Effector CD8-positive, alpha-beta T cell (primary cell): Measurements from ENCODE around the gene MYLK.

Experiments
- DNase-seq: peaks from one replicate; lab custom pipeline; 2025; lab: John Stamatoyannopoulos, UW

MYLK gene

GRCh38 chr3:123773681-123774431 is 110.3 kb downstream of the MYLK start:
- DNase-seq: no peak

- no peak for DNase-seq
Measured at GRCh38 chr3:123769356-123769743, 114.8 kb downstream of the MYLK start.

- DNase-seq: no peak
Measured at GRCh38 chr3:123768480-123769355, 115.4 kb downstream of the MYLK start.

GRCh38 chr3:123767564-123768292 is 116.4 kb downstream of the MYLK start:
- no peak for DNase-seq

GRCh38 chr3:123767009-123767372 is 117.1 kb downstream of the MYLK start:
- no peak for DNase-seq

- DNase-seq: no peak
Measured at GRCh38 chr3:123766193-123767008, 117.7 kb downstream of the MYLK start.

- no peak for DNase-seq
Measured at GRCh38 chr3:123765475-123766128, 118.5 kb downstream of the MYLK start.

- DNase-seq: no peak
Measured at GRCh38 chr3:123764647-123765046, 119.5 kb downstream of the MYLK start.

- no peak for DNase-seq
Measured at GRCh38 chr3:123762805-123763204, 121.3 kb downstream of the MYLK start.

- no peak for DNase-seq
Measured at GRCh38 chr3:123760817-123761216, 123.3 kb downstream of the MYLK start.

GRCh38 chr3:123759871-123760270 is 124.3 kb downstream of the MYLK start:
- no peak for DNase-seq

- no peak for DNase-seq
Measured at GRCh38 chr3:123759311-123759710, 124.8 kb downstream of the MYLK start.

- DNase-seq: no peak
Measured at GRCh38 chr3:123758081-123758564, 126.0 kb downstream of the MYLK start.

GRCh38 chr3:123757281-123757940 is 126.7 kb downstream of the MYLK start:
- no peak for DNase-seq

GRCh38 chr3:123755501-123755900 is 128.6 kb downstream of the MYLK start:
- DNase-seq: no peak

GRCh38 chr3:123755085-123755484 is 129.0 kb downstream of the MYLK start:
- DNase-seq: no peak

GRCh38 chr3:123753286-123753685 is 130.8 kb downstream of the MYLK start:
- DNase-seq: no peak

- DNase-seq: no peak
Measured at GRCh38 chr3:123752228-123752627, 131.9 kb downstream of the MYLK start.

GRCh38 chr3:123751433-123751832 is 132.7 kb downstream of the MYLK start:
- DNase-seq: no peak

- no peak for DNase-seq
Measured at GRCh38 chr3:123750659-123751420, 133.3 kb downstream of the MYLK start.
